Measurements from ENCODE around the gene LRRC49. TPM values are rescaled to one million over a fixed set of nuclear protein-coding genes. Genes with fewer than 3 reads are reported as not detected.

The LRRC49 gene
- total and polyA plus RNA-seq, 12 donors, result 4.4 to 14.9 (median 8.4) TPM

DNA sequence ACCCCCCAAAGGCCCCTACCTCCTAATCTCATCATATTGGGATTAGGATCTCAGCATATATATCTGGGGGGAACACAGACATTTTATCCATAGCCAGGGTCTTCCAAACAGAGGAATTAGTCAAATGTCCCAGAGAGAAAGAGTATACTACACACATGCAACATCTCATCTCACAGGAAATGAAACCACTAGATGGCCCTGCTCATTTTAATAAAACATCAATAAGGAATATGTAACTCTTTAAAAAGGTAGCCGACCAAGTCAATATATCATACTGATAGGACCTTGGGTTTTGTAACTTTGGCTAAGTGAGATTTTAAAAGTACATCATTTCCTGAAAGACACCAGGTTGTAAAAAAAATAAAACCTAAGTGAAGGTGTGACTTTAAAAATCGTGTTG lies 177.1 kb downstream of the LRRC49 start:
- WGBS, 4 donors, result 48 to 63% (median 56%) methylated on average over 2 of the region's 2 CpGs
- intact Hi-C loops (cut with DNase I), result no loop called here
- H3K27me3 ChIP-seq, result no peaks in the 10 kb centered on the region

DNA sequence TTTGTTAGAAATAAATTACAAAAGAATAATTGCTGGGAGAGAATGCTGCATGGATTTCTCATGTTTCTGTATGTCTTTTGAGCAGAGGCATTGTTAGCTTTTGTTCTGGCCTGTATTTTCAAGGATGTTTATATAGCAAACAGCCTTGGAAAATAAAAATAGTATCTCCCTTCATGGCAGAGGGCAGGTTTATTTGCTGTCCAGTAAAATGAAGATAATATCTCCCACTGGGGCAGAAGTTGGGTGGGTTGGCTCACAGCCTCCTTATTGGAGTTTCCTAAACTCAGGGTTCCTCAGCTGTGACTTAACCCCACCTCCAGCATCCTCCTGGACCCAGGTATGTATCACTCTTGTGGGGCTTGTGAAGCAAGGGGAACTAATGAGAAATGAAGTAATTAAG lies 178.9 kb downstream of the LRRC49 start:
- no peak for TF ChIP-seq POLR2A (IDR thresholded peaks at IDR 0.05)
- H3K9me3 ChIP-seq (replicated peaks in 1 of 3), result no peaks in the 10 kb centered on the region
- no peak overlapping the region for H3K27ac ChIP-seq
- no peaks in the 10 kb centered on the region for H3K27me3 ChIP-seq
- no peaks in the 10 kb centered on the region for H3K4me1 ChIP-seq (replicated peaks in 1 of 2)
- no peak overlapping the region for H3K4me3 ChIP-seq
- DNase-seq, result no peak
- H3K36me3 ChIP-seq (replicated peaks in 1 of 2), result no peaks in the 10 kb centered on the region
- intact Hi-C loops (cut with DNase I), result no loop called here

More for the DNA sequence above, 177.1 kb downstream of the LRRC49 start:
- Histone ChIP-seq H3K4me1 (replicated peaks in 1 of 2) (no peaks in the 10 kb centered on the region), H3K27ac (no peak overlapping the region), H3K36me3 (replicated peaks in 1 of 2) (no peaks in the 10 kb centered on the region), H3K4me3 (no peak overlapping the region), H3K9me3 (replicated peaks in 1 of 3) (no peaks in the 10 kb centered on the region)
- DNase-seq, result no peak
- TF ChIP-seq, protein P1, sequence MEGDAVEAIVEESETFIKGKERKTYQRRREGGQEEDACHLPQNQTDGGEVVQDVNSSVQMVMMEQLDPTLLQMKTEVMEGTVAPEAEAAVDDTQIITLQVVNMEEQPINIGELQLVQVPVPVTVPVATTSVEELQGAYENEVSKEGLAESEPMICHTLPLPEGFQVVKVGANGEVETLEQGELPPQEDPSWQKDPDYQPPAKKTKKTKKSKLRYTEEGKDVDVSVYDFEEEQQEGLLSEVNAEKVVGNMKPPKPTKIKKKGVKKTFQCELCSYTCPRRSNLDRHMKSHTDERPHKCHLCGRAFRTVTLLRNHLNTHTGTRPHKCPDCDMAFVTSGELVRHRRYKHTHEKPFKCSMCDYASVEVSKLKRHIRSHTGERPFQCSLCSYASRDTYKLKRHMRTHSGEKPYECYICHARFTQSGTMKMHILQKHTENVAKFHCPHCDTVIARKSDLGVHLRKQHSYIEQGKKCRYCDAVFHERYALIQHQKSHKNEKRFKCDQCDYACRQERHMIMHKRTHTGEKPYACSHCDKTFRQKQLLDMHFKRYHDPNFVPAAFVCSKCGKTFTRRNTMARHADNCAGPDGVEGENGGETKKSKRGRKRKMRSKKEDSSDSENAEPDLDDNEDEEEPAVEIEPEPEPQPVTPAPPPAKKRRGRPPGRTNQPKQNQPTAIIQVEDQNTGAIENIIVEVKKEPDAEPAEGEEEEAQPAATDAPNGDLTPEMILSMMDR (IDR thresholded peaks at IDR 0.05), result no peak

DNA sequence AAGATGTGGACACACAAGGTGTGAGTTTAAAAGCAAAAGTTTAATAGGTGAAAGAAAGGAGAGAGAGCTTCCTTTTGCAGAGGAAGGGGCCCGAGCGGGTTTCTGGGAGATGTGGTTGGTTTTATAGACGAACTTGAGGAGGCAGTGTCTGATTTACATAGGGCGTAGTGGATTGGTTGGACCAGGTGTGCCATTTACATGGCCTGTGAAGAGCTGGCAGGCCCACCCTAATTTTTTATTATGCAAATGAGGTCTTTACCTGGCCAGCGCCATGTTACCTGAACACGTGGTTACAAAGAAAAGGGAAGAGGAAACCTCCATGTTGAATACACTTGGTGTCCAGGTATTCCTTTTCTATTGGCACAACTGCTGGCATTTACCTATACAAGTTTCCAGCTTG lies 179.8 kb downstream of the LRRC49 start:
- TF ChIP-seq POLR2A (IDR thresholded peaks at IDR 0.05), result no peak
- TF ChIP-seq, protein P1 (IDR thresholded peaks at IDR 0.05), result no peak
- Histone ChIP-seq H3K27me3 (no peaks in the 10 kb centered on the region), H3K27ac (no peak overlapping the region), H3K4me1 (replicated peaks in 1 of 2) (no peaks in the 10 kb centered on the region), H3K9me3 (replicated peaks in 1 of 3) (no peaks in the 10 kb centered on the region), H3K4me3 (no peak overlapping the region), H3K36me3 (replicated peaks in 1 of 2) (no peaks in the 10 kb centered on the region)
- WGBS, 4 donors, result 89 to 96% (median 92%) methylated on average over 6 of the region's 6 CpGs
- no peak for DNase-seq
- intact Hi-C loops (cut with DNase I), result no loop called here

DNA sequence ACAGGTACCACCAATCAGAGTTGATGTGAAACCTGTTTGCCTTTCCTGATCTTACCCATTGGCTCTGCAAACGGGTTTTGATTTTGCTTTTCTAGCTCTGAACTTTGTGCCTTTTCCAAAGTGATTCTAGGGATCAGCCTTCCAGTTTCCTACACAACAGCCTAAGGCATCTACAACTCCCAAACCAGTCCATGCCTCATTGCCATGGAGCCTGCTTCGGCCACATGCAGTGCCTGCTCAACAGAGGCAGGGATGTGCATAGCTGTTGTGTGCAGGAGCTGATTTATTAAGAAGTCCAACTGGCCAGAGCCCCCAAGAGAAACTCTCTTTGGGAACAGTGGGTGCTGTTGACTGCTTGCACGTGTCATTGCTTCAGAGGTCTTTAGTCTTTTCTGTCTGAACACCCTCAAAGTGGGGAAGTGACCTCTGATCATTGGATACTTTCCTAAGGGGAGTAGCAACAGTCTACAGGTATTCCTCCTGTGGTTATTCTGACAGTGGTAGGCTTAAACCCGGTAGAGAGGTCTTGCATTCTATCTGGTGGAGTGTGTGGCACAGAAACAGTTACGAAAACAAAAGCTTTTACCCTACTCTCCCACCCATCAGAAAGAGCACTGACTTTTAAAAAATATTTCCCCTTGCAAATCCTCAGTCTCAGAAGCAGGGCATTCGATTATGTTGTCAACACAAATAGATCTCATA lies 186.0 kb downstream of the LRRC49 start:
- WGBS, 4 donors, result 67 to 73% (median 69%) methylated on average over 6 of the region's 6 CpGs
- Histone ChIP-seq H3K27ac (no peak overlapping the region), H3K9me3 (replicated peaks in 1 of 3) (no peaks in the 10 kb centered on the region), H3K36me3 (replicated peaks in 1 of 2) (no peaks in the 10 kb centered on the region), H3K4me3 (no peak overlapping the region), H3K27me3 (no peaks in the 10 kb centered on the region), H3K4me1 (replicated peaks in 1 of 2) (peaks cover 0 to 7% of the 10 kb centered on the region in 2 donors)
- DNase-seq, result no peak
- intact Hi-C loops (cut with DNase I), result no loop called here
- TF ChIP-seq, protein P1 (IDR thresholded peaks at IDR 0.05), result no peak

Data from adrenal gland (tissue), 12 donors.